ENCODE results near the gene OR11A1. TPM values are rescaled to one million over a fixed set of nuclear protein-coding genes. Genes with fewer than 3 reads are reported as not detected.

The OR11A1 gene, protein sequence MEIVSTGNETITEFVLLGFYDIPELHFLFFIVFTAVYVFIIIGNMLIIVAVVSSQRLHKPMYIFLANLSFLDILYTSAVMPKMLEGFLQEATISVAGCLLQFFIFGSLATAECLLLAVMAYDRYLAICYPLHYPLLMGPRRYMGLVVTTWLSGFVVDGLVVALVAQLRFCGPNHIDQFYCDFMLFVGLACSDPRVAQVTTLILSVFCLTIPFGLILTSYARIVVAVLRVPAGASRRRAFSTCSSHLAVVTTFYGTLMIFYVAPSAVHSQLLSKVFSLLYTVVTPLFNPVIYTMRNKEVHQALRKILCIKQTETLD
- polyA plus RNA-seq (2013, experiment 1 of 4) = not detected
- polyA plus RNA-seq (2013, experiment 2 of 4) = not detected
- not detected for polyA plus RNA-seq (2013, experiment 3 of 4)
- polyA plus RNA-seq (2013, experiment 4 of 4) = not detected

GRCh38 chr6:29456971-29457370 lies at the start of gene OR11A1, which contains the start of gene OR2H1:
Gene OR11A1, minus strand, starts transcription at chr6:29457071. Its CDS starts 29,430 bp downstream, at chr6:29427641.
Gene OR2H1, plus strand, starts transcription at chr6:29457155. Its CDS starts 4,615 bp downstream, at chr6:29461770.
- Histone ChIP-seq H3K4me1 (ENCODE audit: control insufficient read depth, insufficient read depth, low read length) (no peaks in the 10 kb centered on the region), H3K27ac (ENCODE audit: insufficient read depth, low read depth, low read length, poor library complexity, severe bottlenecking) (no peak within 1 kb of the TSS), H3K9me3 (ENCODE audit: control insufficient read depth, low read length) (no peaks in the 10 kb centered on the region), H3K27me3 (ENCODE audit: control insufficient read depth, insufficient read depth, low read length, poor library complexity, severe bottlenecking) (no peaks in the 10 kb centered on the region), H3K4me3 (ENCODE audit: insufficient read depth, low read depth, low read length) (no peak within 1 kb of the TSS), H3K36me3 (ENCODE audit: control insufficient read depth, insufficient read depth, low read length) (no peaks in the 10 kb centered on the region)
- 88 to 89% methylated on average over 1 to 2 of the region's 2 CpGs for WGBS, 2 experiments

GRCh38 chr6:29506446-29507067 lies 49.7 kb upstream of the OR11A1 start:
- WGBS, 2 experiments = 85 to 91% methylated on average over 11 of the region's 11 CpGs
- H3K27ac ChIP-seq (ENCODE audit: insufficient read depth, low read depth, low read length, poor library complexity, severe bottlenecking) = no peak overlapping the region
- H3K4me1 ChIP-seq (ENCODE audit: control insufficient read depth, insufficient read depth, low read length) = peaks cover 3% of the 10 kb centered on the region

GRCh38 chr6:29505808-29506207 lies 48.9 kb upstream of the OR11A1 start:
- 92 to 98% methylated on average over 3 of the region's 3 CpGs for WGBS, 2 experiments
- Histone ChIP-seq H3K9me3 (ENCODE audit: control insufficient read depth, low read length) (no peaks in the 10 kb centered on the region), H3K27ac (ENCODE audit: insufficient read depth, low read depth, low read length, poor library complexity, severe bottlenecking) (no peak overlapping the region), H3K4me3 (ENCODE audit: insufficient read depth, low read depth, low read length) (no peak overlapping the region), H3K36me3 (ENCODE audit: control insufficient read depth, insufficient read depth, low read length) (no peaks in the 10 kb centered on the region), H3K27me3 (ENCODE audit: control insufficient read depth, insufficient read depth, low read length, poor library complexity, severe bottlenecking) (no peaks in the 10 kb centered on the region), H3K4me1 (ENCODE audit: control insufficient read depth, insufficient read depth, low read length) (peaks cover 3% of the 10 kb centered on the region)

More at GRCh38 chr6:29506446-29507067, 49.7 kb upstream of the OR11A1 start:
- Histone ChIP-seq H3K9me3 (ENCODE audit: control insufficient read depth, low read length) (no peaks in the 10 kb centered on the region), H3K4me3 (ENCODE audit: insufficient read depth, low read depth, low read length) (no peak overlapping the region), H3K27me3 (ENCODE audit: control insufficient read depth, insufficient read depth, low read length, poor library complexity, severe bottlenecking) (no peaks in the 10 kb centered on the region), H3K36me3 (ENCODE audit: control insufficient read depth, insufficient read depth, low read length) (no peaks in the 10 kb centered on the region)

DNA sequence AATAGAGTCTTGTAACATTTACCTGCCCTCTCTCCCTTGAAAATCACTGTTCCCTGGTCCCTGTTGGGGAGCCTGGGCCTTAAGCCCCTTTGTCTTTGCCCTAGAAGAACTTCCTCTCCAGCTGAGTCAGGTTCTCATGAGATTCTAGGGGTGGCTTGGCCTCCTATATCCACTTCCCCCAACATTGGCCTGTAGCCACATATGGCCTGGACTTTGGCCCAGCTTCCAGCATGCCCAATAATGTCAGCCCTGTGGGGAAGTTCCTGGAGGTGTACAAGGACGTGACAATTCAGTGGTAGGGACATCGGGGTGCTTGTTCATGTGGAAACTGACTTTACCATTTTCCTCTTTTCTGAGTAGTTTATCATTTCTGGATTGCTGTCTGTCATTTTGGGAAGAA lies 48.1 kb upstream of the OR11A1 start:
- H3K27ac ChIP-seq (ENCODE audit: insufficient read depth, low read depth, low read length, poor library complexity, severe bottlenecking) = no peak overlapping the region
- H3K27me3 ChIP-seq (ENCODE audit: control insufficient read depth, insufficient read depth, low read length, poor library complexity, severe bottlenecking) = no peaks in the 10 kb centered on the region
- 93 to 100% methylated on average over 2 of the region's 2 CpGs for WGBS, 2 experiments
- H3K4me3 ChIP-seq (ENCODE audit: insufficient read depth, low read depth, low read length) = no peak overlapping the region
- H3K36me3 ChIP-seq (ENCODE audit: control insufficient read depth, insufficient read depth, low read length) = no peaks in the 10 kb centered on the region
- H3K4me1 ChIP-seq (ENCODE audit: control insufficient read depth, insufficient read depth, low read length) = peaks cover under 1% of the 10 kb centered on the region
- H3K9me3 ChIP-seq (ENCODE audit: control insufficient read depth, low read length) = no peaks in the 10 kb centered on the region

- H3K4me1 ChIP-seq (ENCODE audit: control insufficient read depth, insufficient read depth, low read length) = no peaks in the 10 kb centered on the region
- no peaks in the 10 kb centered on the region for H3K27me3 ChIP-seq (ENCODE audit: control insufficient read depth, insufficient read depth, low read length, poor library complexity, severe bottlenecking)
- H3K36me3 ChIP-seq (ENCODE audit: control insufficient read depth, insufficient read depth, low read length) = no peaks in the 10 kb centered on the region
- no peaks in the 10 kb centered on the region for H3K9me3 ChIP-seq (ENCODE audit: control insufficient read depth, low read length)
- WGBS, 2 experiments = 91 to 92% methylated on average over 5 of the region's 5 CpGs
- H3K4me3 ChIP-seq (ENCODE audit: insufficient read depth, low read depth, low read length) = no peak overlapping the region
- no peak overlapping the region for H3K27ac ChIP-seq (ENCODE audit: insufficient read depth, low read depth, low read length, poor library complexity, severe bottlenecking)
These were observed 45.7 kb upstream of the OR11A1 start for GRCh38 chr6:29502597-29502996.

GRCh38 chr6:29502181-29502580 lies 45.3 kb upstream of the OR11A1 start:
- no peaks in the 10 kb centered on the region for H3K36me3 ChIP-seq (ENCODE audit: control insufficient read depth, insufficient read depth, low read length)
- no peak overlapping the region for H3K27ac ChIP-seq (ENCODE audit: insufficient read depth, low read depth, low read length, poor library complexity, severe bottlenecking)
- H3K4me1 ChIP-seq (ENCODE audit: control insufficient read depth, insufficient read depth, low read length) = no peaks in the 10 kb centered on the region
- 88 to 95% methylated on average over 3 of the region's 3 CpGs for WGBS, 2 experiments
- H3K27me3 ChIP-seq (ENCODE audit: control insufficient read depth, insufficient read depth, low read length, poor library complexity, severe bottlenecking) = no peaks in the 10 kb centered on the region
- H3K4me3 ChIP-seq (ENCODE audit: insufficient read depth, low read depth, low read length) = no peak overlapping the region
- no peaks in the 10 kb centered on the region for H3K9me3 ChIP-seq (ENCODE audit: control insufficient read depth, low read length)

- Histone ChIP-seq H3K4me1 (ENCODE audit: control insufficient read depth, insufficient read depth, low read length) (no peaks in the 10 kb centered on the region), H3K4me3 (ENCODE audit: insufficient read depth, low read depth, low read length) (no peak overlapping the region), H3K9me3 (ENCODE audit: control insufficient read depth, low read length) (no peaks in the 10 kb centered on the region), H3K27ac (ENCODE audit: insufficient read depth, low read depth, low read length, poor library complexity, severe bottlenecking) (no peak overlapping the region), H3K36me3 (ENCODE audit: control insufficient read depth, insufficient read depth, low read length) (no peaks in the 10 kb centered on the region), H3K27me3 (ENCODE audit: control insufficient read depth, insufficient read depth, low read length, poor library complexity, severe bottlenecking) (no peaks in the 10 kb centered on the region)
- 92 to 93% methylated on average over 6 of the region's 6 CpGs for WGBS, 2 experiments
These were observed 44.2 kb upstream of the OR11A1 start for GRCh38 chr6:29501106-29501505.

DNA sequence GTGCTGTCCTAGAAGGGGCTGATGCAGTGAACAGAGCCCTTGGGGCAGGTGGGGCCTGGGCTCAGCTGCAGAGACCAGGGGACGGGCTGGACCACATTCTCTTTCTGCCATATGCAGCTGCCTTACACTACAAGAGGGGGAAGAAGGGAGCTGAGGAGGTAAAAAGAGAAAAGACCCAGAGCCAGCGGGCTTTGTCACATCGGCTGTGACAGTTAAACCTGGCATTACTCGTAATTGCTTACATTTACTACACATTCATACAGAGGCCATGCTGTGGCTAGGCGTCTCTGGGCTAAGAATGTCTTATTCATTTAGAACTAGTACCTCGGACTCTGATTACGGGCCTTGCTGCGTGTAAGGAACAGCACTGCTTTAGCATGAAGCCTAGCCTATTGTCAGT lies 43.7 kb upstream of the OR11A1 start:
- H3K27ac ChIP-seq (ENCODE audit: insufficient read depth, low read depth, low read length, poor library complexity, severe bottlenecking) = no peak overlapping the region
- no peaks in the 10 kb centered on the region for H3K27me3 ChIP-seq (ENCODE audit: control insufficient read depth, insufficient read depth, low read length, poor library complexity, severe bottlenecking)
- H3K36me3 ChIP-seq (ENCODE audit: control insufficient read depth, insufficient read depth, low read length) = no peaks in the 10 kb centered on the region
- H3K4me3 ChIP-seq (ENCODE audit: insufficient read depth, low read depth, low read length) = no peak overlapping the region
- no peaks in the 10 kb centered on the region for H3K4me1 ChIP-seq (ENCODE audit: control insufficient read depth, insufficient read depth, low read length)
- 91 to 99% methylated on average over 8 of the region's 8 CpGs for WGBS, 2 experiments
- no peaks in the 10 kb centered on the region for H3K9me3 ChIP-seq (ENCODE audit: control insufficient read depth, low read length)

DNA sequence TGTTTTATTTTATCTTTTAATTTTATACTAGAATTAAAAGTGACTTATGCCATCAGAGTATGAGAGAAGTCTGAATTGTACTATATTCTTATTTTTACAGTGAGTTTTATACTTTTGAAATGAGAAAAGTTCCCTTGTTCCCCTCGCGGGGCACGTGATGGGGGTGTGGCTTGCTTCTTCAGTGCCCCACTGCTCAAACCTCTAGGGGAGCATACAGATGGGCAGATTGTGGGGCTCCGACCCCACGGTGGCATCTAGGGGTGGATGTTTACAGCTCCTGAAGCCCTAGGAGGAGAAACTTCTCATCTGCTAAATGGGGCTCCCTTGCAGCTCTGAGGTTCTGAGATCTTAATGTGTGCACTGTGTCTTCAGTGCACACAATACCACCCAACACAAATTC lies 42.8 kb upstream of the OR11A1 start:
- H3K27me3 ChIP-seq (ENCODE audit: control insufficient read depth, insufficient read depth, low read length, poor library complexity, severe bottlenecking) = no peaks in the 10 kb centered on the region
- H3K27ac ChIP-seq (ENCODE audit: insufficient read depth, low read depth, low read length, poor library complexity, severe bottlenecking) = no peak overlapping the region
- no peak overlapping the region for H3K4me3 ChIP-seq (ENCODE audit: insufficient read depth, low read depth, low read length)
- WGBS, 2 experiments = 93 to 95% methylated on average over 5 of the region's 5 CpGs
- H3K4me1 ChIP-seq (ENCODE audit: control insufficient read depth, insufficient read depth, low read length) = no peaks in the 10 kb centered on the region
- no peaks in the 10 kb centered on the region for H3K9me3 ChIP-seq (ENCODE audit: control insufficient read depth, low read length)
- no peaks in the 10 kb centered on the region for H3K36me3 ChIP-seq (ENCODE audit: control insufficient read depth, insufficient read depth, low read length)

- Histone ChIP-seq H3K4me3 (ENCODE audit: insufficient read depth, low read depth, low read length) (no peak overlapping the region), H3K27me3 (ENCODE audit: control insufficient read depth, insufficient read depth, low read length, poor library complexity, severe bottlenecking) (no peaks in the 10 kb centered on the region), H3K36me3 (ENCODE audit: control insufficient read depth, insufficient read depth, low read length) (no peaks in the 10 kb centered on the region), H3K4me1 (ENCODE audit: control insufficient read depth, insufficient read depth, low read length) (no peaks in the 10 kb centered on the region), H3K27ac (ENCODE audit: insufficient read depth, low read depth, low read length, poor library complexity, severe bottlenecking) (no peak overlapping the region), H3K9me3 (ENCODE audit: control insufficient read depth, low read length) (no peaks in the 10 kb centered on the region)
- 89 to 95% methylated on average over 4 of the region's 4 CpGs for whole genome bisulfite sequencing, 2 experiments
These were observed 40.1 kb upstream of the OR11A1 start for GRCh38 chr6:29496961-29497360.

All from ectodermal cell (in vitro differentiated cells).